ENCODE measurements around the gene CXCL9.
"Not testable (repeated sequence)": the region's sequence is repeated elsewhere in the genome, so short reads cannot be mapped to it uniquely, and the experiment has no call there.

Gene CXCL9

GRCh38 chr4:76011700-76012387 is 4.5 kb upstream of the CXCL9 start:
- H3K27me3 ChIP-seq (replicated peaks; ENCODE audit: control insufficient read depth, insufficient read depth, low read length), result no peaks in the 10 kb centered on the region
- H3K9me3 ChIP-seq (ENCODE audit: control insufficient read depth, low read length), result no peaks in the 10 kb centered on the region
- H3K36me3 ChIP-seq (ENCODE audit: control insufficient read depth, insufficient read depth, low read length, severe bottlenecking), result no peaks in the 10 kb centered on the region
- peak overlapping the region; percentile 66 for H3K4me3 ChIP-seq (ENCODE audit: low read length)
- peak overlapping the region; percentile 78 for H3K9ac ChIP-seq (ENCODE audit: low read length)
- peaks cover 25% of the 10 kb centered on the region for H3K4me1 ChIP-seq (ENCODE audit: control insufficient read depth, insufficient read depth, low read length)
- peak; percentile 76 for DNase-seq (ENCODE audit: low read depth)

GRCh38 chr4:76011018-76011670 is 3.8 kb upstream of the CXCL9 start:
- Histone ChIP-seq H3K4me3 (ENCODE audit: low read length) (peak overlapping the region; percentile 66), H3K9me3 (ENCODE audit: control insufficient read depth, low read length) (no peaks in the 10 kb centered on the region), H3K9ac (ENCODE audit: low read length) (no peak overlapping the region), H3K27me3 (replicated peaks; ENCODE audit: control insufficient read depth, insufficient read depth, low read length) (no peaks in the 10 kb centered on the region), H3K36me3 (ENCODE audit: control insufficient read depth, insufficient read depth, low read length, severe bottlenecking) (no peaks in the 10 kb centered on the region), H3K4me1 (ENCODE audit: control insufficient read depth, insufficient read depth, low read length) (peaks cover 25% of the 10 kb centered on the region)
- DNase-seq (ENCODE audit: low read depth), result no peak

GRCh38 chr4:76010576-76010975 is 3.3 kb upstream of the CXCL9 start:
- no peaks in the 10 kb centered on the region for H3K36me3 ChIP-seq (ENCODE audit: control insufficient read depth, insufficient read depth, low read length, severe bottlenecking)
- H3K4me3 ChIP-seq (ENCODE audit: low read length), result no peak overlapping the region
- no peaks in the 10 kb centered on the region for H3K9me3 ChIP-seq (ENCODE audit: control insufficient read depth, low read length)
- H3K9ac ChIP-seq (ENCODE audit: low read length), result no peak overlapping the region
- no peak for DNase-seq (ENCODE audit: low read depth)
- peaks cover 25% of the 10 kb centered on the region for H3K4me1 ChIP-seq (ENCODE audit: control insufficient read depth, insufficient read depth, low read length)
- H3K27me3 ChIP-seq (replicated peaks; ENCODE audit: control insufficient read depth, insufficient read depth, low read length), result no peaks in the 10 kb centered on the region

GRCh38 chr4:76009311-76009710 is 2.0 kb upstream of the CXCL9 start:
- H3K4me1 ChIP-seq (ENCODE audit: control insufficient read depth, insufficient read depth, low read length), result peaks cover 25% of the 10 kb centered on the region
- H3K4me3 ChIP-seq (ENCODE audit: low read length), result no peak overlapping the region
- DNase-seq (ENCODE audit: low read depth), result no peak
- no peaks in the 10 kb centered on the region for H3K36me3 ChIP-seq (ENCODE audit: control insufficient read depth, insufficient read depth, low read length, severe bottlenecking)
- no peaks in the 10 kb centered on the region for H3K9me3 ChIP-seq (ENCODE audit: control insufficient read depth, low read length)
- no peaks in the 10 kb centered on the region for H3K27me3 ChIP-seq (replicated peaks; ENCODE audit: control insufficient read depth, insufficient read depth, low read length)
- H3K9ac ChIP-seq (ENCODE audit: low read length), result no peak overlapping the region

- H3K9ac ChIP-seq (ENCODE audit: low read length), result no peak overlapping the region
- no peaks in the 10 kb centered on the region for H3K36me3 ChIP-seq (ENCODE audit: control insufficient read depth, insufficient read depth, low read length, severe bottlenecking)
- no peak for DNase-seq (ENCODE audit: low read depth)
- H3K4me3 ChIP-seq (ENCODE audit: low read length), result no peak overlapping the region
- no peaks in the 10 kb centered on the region for H3K4me1 ChIP-seq (ENCODE audit: control insufficient read depth, insufficient read depth, low read length)
- no peaks in the 10 kb centered on the region for H3K27me3 ChIP-seq (replicated peaks; ENCODE audit: control insufficient read depth, insufficient read depth, low read length)
- H3K9me3 ChIP-seq (ENCODE audit: control insufficient read depth, low read length), result no peaks in the 10 kb centered on the region
These were observed 3.7 kb downstream of the CXCL9 start for GRCh38 chr4:76003620-76004019.

GRCh38 chr4:76003035-76003434 is 4.3 kb downstream of the CXCL9 start:
- Histone ChIP-seq H3K9me3 (ENCODE audit: control insufficient read depth, low read length) (no peaks in the 10 kb centered on the region), H3K9ac (ENCODE audit: low read length) (no peak overlapping the region), H3K27me3 (replicated peaks; ENCODE audit: control insufficient read depth, insufficient read depth, low read length) (no peaks in the 10 kb centered on the region), H3K4me3 (ENCODE audit: low read length) (no peak overlapping the region), H3K4me1 (ENCODE audit: control insufficient read depth, insufficient read depth, low read length) (no peaks in the 10 kb centered on the region), H3K36me3 (ENCODE audit: control insufficient read depth, insufficient read depth, low read length, severe bottlenecking) (no peaks in the 10 kb centered on the region)
- no peak for DNase-seq (ENCODE audit: low read depth)

GRCh38 chr4:76002176-76002575 is 5.1 kb downstream of the CXCL9 start:
- Histone ChIP-seq H3K36me3 (ENCODE audit: control insufficient read depth, insufficient read depth, low read length, severe bottlenecking) (no peaks in the 10 kb centered on the region), H3K4me3 (ENCODE audit: low read length) (no peak overlapping the region), H3K27me3 (replicated peaks; ENCODE audit: control insufficient read depth, insufficient read depth, low read length) (no peaks in the 10 kb centered on the region), H3K9me3 (ENCODE audit: control insufficient read depth, low read length) (no peaks in the 10 kb centered on the region), H3K9ac (ENCODE audit: low read length) (no peak overlapping the region), H3K4me1 (ENCODE audit: control insufficient read depth, insufficient read depth, low read length) (no peaks in the 10 kb centered on the region)
- DNase-seq (ENCODE audit: low read depth), result no peak

GRCh38 chr4:76001700-76002099 is 5.6 kb downstream of the CXCL9 start:
- H3K4me3 ChIP-seq (ENCODE audit: low read length), result no peak overlapping the region
- DNase-seq (ENCODE audit: low read depth), result no peak
- no peaks in the 10 kb centered on the region for H3K27me3 ChIP-seq (replicated peaks; ENCODE audit: control insufficient read depth, insufficient read depth, low read length)
- no peaks in the 10 kb centered on the region for H3K4me1 ChIP-seq (ENCODE audit: control insufficient read depth, insufficient read depth, low read length)
- H3K9me3 ChIP-seq (ENCODE audit: control insufficient read depth, low read length), result no peaks in the 10 kb centered on the region
- no peaks in the 10 kb centered on the region for H3K36me3 ChIP-seq (ENCODE audit: control insufficient read depth, insufficient read depth, low read length, severe bottlenecking)
- no peak overlapping the region for H3K9ac ChIP-seq (ENCODE audit: low read length)

- DNase-seq (ENCODE audit: low read depth), result no peak
- H3K9me3 ChIP-seq (ENCODE audit: control insufficient read depth, low read length), result no peaks in the 10 kb centered on the region
- no peak overlapping the region for H3K4me3 ChIP-seq (ENCODE audit: low read length)
These were observed 7.0 kb downstream of the CXCL9 start for GRCh38 chr4:76000279-76000678.

GRCh38 chr4:75998525-75999147 is 8.7 kb downstream of the CXCL9 start:
- H3K9me3 ChIP-seq (ENCODE audit: control insufficient read depth, low read length); H3K36me3 ChIP-seq (ENCODE audit: control insufficient read depth, insufficient read depth, low read length, severe bottlenecking); H3K9ac ChIP-seq (ENCODE audit: low read length); H3K27me3 ChIP-seq (replicated peaks; ENCODE audit: control insufficient read depth, insufficient read depth, low read length); H3K4me1 ChIP-seq (ENCODE audit: control insufficient read depth, insufficient read depth, low read length); DNase-seq (ENCODE audit: low read depth); H3K4me3 ChIP-seq (ENCODE audit: low read length): not testable (repeated sequence)

More at GRCh38 chr4:76000279-76000678, 7.0 kb downstream of the CXCL9 start:
- Histone ChIP-seq H3K9ac (ENCODE audit: low read length) (no peak overlapping the region), H3K27me3 (replicated peaks; ENCODE audit: control insufficient read depth, insufficient read depth, low read length) (no peaks in the 10 kb centered on the region), H3K4me1 (ENCODE audit: control insufficient read depth, insufficient read depth, low read length) (no peaks in the 10 kb centered on the region), H3K36me3 (ENCODE audit: control insufficient read depth, insufficient read depth, low read length, severe bottlenecking) (no peaks in the 10 kb centered on the region)

GRCh38 chr4:75997946-75998345 is 9.4 kb downstream of the CXCL9 start:
- no peak for DNase-seq (ENCODE audit: low read depth)
- no peaks in the 10 kb centered on the region for H3K27me3 ChIP-seq (replicated peaks; ENCODE audit: control insufficient read depth, insufficient read depth, low read length)

More at GRCh38 chr4:75997946-75998345, 9.4 kb downstream of the CXCL9 start:
- no peak overlapping the region for H3K4me3 ChIP-seq (ENCODE audit: low read length)
- no peak overlapping the region for H3K9ac ChIP-seq (ENCODE audit: low read length)
- no peaks in the 10 kb centered on the region for H3K4me1 ChIP-seq (ENCODE audit: control insufficient read depth, insufficient read depth, low read length)
- no peaks in the 10 kb centered on the region for H3K9me3 ChIP-seq (ENCODE audit: control insufficient read depth, low read length)
- H3K36me3 ChIP-seq (ENCODE audit: control insufficient read depth, insufficient read depth, low read length, severe bottlenecking), result no peaks in the 10 kb centered on the region
